Stomach smooth muscle (tissue), 2 donors: ENCODE data around the gene SLC9A9.

Experiments used
- H3K27ac ChIP-seq: one replicate; pipeline ENCODE4 v1.7.0; 2013; ENCODE audit warnings: mild to moderate bottlenecking, low read length, inconsistent platforms
- H3K27me3 ChIP-seq, 2 donors: one replicate each; pipeline ENCODE4 v1.7.0; 2013; ENCODE audit warnings: low read length in 2 of 2; ENCODE audit not compliant: insufficient read depth in 2 of 2, control insufficient read depth in 1 of 2
- H3K36me3 ChIP-seq, 2 donors: one replicate each; pipeline ENCODE4 v1.7.0; 2013; ENCODE audit warnings: low read length in 2 of 2; ENCODE audit not compliant: control insufficient read depth in 2 of 2, insufficient read depth in 2 of 2
- H3K4me1 ChIP-seq: one replicate; pipeline ENCODE4 v1.7.0; 2013; ENCODE audit warnings: low read length; ENCODE audit not compliant: control insufficient read depth, insufficient read depth
- H3K4me3 ChIP-seq, 2 donors: one replicate each; pipeline ENCODE4 v1.7.0; 2013; ENCODE audit warnings: low read length in 2 of 2
- H3K9ac ChIP-seq, 2 donors: one replicate each; pipeline ENCODE4 v1.7.0; 2013; ENCODE audit warnings: low read length in 2 of 2, mild to moderate bottlenecking in 1 of 2
- H3K9me3 ChIP-seq, 2 donors: one replicate each; pipeline ENCODE4 v1.7.0; 2013; ENCODE audit warnings: low read length in 2 of 2; ENCODE audit not compliant: control insufficient read depth in 2 of 2
- donor health status: healthy.
- donor health status: Pancreatic carcinoma.

The SLC9A9 gene

DNA sequence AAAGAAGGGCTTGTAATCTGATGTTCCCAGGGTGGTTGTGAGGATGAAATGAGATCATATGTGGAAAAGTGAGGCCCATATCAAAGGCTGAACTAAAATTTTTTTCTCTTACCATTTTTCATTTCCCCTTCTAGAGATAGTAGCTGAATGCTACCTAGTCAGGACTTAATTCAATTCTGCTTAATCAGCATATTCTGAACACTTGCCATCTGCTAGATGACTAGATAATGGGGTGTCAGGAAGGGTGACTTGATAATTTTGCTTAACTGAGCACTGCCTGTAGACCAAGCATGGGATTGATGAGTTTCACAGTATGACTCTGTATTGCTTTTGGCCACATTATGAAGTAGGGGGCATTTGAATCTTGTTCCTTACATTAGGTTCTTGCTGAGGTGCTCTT, 592.5 kb downstream of the SLC9A9 start:
- Histone ChIP-seq H3K9me3 (no peaks in the 10 kb centered on the region), H3K4me3 (no peak overlapping the region), H3K36me3 (no peaks in the 10 kb centered on the region), H3K9ac (no peak overlapping the region), H3K27ac (no peak overlapping the region), H3K4me1 (no peaks in the 10 kb centered on the region), H3K27me3 (no peaks in the 10 kb centered on the region)

DNA sequence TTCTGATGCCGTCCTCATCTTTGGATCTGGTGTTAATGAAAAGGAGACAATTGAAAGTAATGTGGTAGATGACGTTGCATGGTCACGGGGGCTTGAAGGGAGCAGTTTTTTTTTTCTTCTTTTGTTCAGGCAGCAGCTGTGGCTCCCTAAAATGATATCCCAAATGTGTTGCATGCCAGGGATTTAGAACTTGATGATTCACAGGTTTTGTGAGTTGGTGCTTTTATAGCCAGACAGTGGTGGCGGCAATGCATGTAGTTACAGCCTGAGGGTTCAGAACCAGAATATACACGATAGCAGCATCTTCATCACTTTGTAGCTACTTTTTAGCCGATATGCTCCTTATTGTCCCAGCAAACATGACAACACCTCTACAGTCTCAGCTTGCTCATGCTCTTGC, 595.3 kb downstream of the SLC9A9 start:
- H3K36me3 ChIP-seq: no peaks in the 10 kb centered on the region
- no peaks in the 10 kb centered on the region for H3K27me3 ChIP-seq
- no peak overlapping the region for H3K4me3 ChIP-seq
- no peaks in the 10 kb centered on the region for H3K4me1 ChIP-seq
- no peak overlapping the region for H3K9ac ChIP-seq
- H3K9me3 ChIP-seq: no peaks in the 10 kb centered on the region
- no peak overlapping the region for H3K27ac ChIP-seq

DNA sequence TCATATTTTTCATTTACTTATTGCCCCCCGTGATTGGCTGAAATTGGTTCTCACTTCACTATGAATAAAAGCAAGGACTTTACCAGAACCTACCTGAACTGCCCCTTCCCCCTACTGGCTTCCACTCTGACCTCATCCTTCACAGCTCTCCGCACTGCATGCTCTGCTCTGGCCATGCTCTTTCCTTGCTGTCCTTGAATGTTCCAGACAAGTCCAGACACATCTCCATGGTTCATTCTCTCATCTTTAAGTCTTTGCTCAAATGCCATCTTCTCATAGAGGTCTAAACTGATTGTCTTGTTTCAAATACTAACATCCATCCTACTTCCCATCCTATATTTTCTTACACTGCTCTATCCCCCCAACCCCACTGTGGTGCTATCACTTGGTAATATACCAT, 599.3 kb downstream of the SLC9A9 start:
- H3K4me1 ChIP-seq: no peaks in the 10 kb centered on the region
- no peak overlapping the region for H3K4me3 ChIP-seq
- no peaks in the 10 kb centered on the region for H3K27me3 ChIP-seq
- no peaks in the 10 kb centered on the region for H3K9me3 ChIP-seq
- H3K9ac ChIP-seq: no peak overlapping the region
- no peaks in the 10 kb centered on the region for H3K36me3 ChIP-seq
- no peak overlapping the region for H3K27ac ChIP-seq

DNA sequence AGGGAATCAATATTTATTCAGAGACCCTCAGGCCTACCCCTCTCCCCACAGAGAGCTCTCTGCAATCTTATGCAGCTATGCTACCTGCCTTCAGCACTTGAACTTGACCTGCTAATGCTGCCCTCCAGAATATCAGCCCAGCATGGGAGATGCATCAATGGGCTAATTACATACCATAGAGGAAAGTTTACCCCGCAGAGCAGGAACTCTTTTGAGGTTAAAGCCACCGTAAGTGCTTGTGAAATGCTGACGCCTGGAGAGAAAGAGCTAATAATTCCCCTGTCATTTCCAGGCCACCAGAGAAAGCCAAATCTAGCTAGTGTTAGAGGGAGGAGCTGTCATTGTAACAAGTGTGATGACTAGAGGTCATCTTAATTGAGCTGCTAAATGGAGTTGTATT, 601.2 kb downstream of the SLC9A9 start:
- H3K9ac ChIP-seq: no peak overlapping the region
- no peaks in the 10 kb centered on the region for H3K4me1 ChIP-seq
- no peaks in the 10 kb centered on the region for H3K36me3 ChIP-seq
- no peaks in the 10 kb centered on the region for H3K9me3 ChIP-seq
- H3K4me3 ChIP-seq: no peak overlapping the region
- H3K27ac ChIP-seq: no peak overlapping the region
- H3K27me3 ChIP-seq: no peaks in the 10 kb centered on the region

DNA sequence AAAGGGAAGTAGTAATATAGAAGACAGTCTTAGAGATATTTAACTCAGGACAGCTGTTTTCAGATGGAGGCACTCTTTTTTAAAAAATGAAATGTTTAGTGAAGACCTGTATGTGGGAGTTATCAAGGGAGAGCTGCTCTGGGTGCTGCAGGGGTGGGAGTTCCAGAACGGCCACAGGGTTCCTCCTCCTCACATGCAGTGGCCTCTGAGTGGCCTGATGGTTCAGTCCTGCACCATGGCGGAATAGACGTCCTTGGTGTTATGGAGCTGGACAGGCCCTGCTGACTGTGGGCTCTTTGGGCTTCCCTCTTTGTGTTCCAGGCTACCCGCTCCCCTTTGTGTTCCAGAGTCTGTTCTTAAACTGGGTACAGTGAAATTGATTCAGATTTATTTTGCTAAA, 602.6 kb downstream of the SLC9A9 start:
- no peak overlapping the region for H3K4me3 ChIP-seq
- H3K9me3 ChIP-seq: no peaks in the 10 kb centered on the region
- no peak overlapping the region for H3K9ac ChIP-seq
- H3K4me1 ChIP-seq: no peaks in the 10 kb centered on the region
- no peak overlapping the region for H3K27ac ChIP-seq
- no peaks in the 10 kb centered on the region for H3K27me3 ChIP-seq
- no peaks in the 10 kb centered on the region for H3K36me3 ChIP-seq

DNA sequence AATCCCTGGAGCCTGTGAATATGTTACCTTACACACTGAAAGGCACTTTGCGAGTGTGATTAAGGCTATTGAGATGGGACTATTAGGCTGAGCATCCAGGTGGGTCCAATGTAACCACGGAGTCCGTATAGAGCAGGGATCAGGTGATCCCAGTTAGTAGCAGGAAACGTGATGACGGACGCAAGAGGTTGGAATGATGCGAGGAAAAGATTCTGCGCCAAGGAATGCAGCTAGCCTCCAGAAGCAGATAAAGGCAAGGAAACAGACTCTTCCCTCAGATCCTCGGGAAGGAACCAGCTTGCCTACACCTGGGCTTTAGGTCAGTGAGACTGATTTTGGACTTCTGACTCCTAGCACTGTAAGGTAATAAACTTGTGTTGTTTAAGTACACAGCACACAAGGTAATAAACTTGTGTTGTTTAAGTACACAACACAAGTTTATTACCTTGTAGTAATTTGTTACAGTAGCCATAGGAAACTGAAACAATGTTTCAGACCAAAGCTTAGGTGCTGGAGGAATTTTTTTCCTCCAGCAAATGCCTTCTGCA, 603.7 kb downstream of the SLC9A9 start:
- no peaks in the 10 kb centered on the region for H3K9me3 ChIP-seq
- no peaks in the 10 kb centered on the region for H3K4me1 ChIP-seq
- H3K27ac ChIP-seq: no peak overlapping the region
- no peak overlapping the region for H3K9ac ChIP-seq
- H3K36me3 ChIP-seq: no peaks in the 10 kb centered on the region
- H3K27me3 ChIP-seq: no peaks in the 10 kb centered on the region
- no peak overlapping the region for H3K4me3 ChIP-seq

DNA sequence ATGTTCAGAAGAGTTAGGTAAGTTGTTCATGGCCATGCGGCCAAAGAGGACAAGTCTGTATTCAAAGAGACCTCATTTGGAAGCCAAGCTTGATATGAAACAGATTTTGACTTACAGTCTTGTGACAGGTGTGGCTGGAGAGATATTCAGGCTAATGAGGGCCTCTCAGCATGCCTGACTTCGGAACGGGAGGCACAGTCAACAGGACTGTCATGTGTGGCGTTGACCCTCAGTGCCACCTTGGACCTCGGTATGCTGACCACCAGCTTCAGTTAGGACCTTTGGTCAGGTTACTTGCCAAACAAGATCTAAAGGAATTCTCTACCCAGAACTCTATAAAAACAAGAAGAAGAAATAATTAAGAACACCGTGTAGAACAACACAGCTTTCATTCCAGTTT, 604.6 kb downstream of the SLC9A9 start:
- H3K9ac ChIP-seq: no peak overlapping the region
- no peaks in the 10 kb centered on the region for H3K27me3 ChIP-seq
- H3K36me3 ChIP-seq: no peaks in the 10 kb centered on the region
- H3K9me3 ChIP-seq: no peaks in the 10 kb centered on the region
- no peak overlapping the region for H3K27ac ChIP-seq
- no peaks in the 10 kb centered on the region for H3K4me1 ChIP-seq
- no peak overlapping the region for H3K4me3 ChIP-seq

DNA sequence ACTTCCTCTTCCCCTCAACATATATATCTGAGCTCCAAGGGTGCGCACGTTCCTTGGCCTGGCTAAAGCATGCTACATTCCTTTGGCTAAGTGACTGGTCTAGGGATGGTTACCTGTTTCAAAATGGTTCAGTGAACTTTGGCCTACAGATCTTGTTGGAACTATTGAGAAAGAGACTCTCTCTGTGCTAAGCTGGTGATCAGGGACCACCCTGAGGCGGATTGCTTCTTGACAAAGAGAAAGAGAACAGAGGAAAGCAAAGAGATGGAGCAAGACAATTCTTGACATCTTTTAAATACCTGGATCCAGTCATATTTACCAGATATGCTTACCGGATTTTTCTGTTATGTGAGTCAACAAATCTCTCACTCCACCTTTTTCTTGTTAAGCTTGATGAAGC, 605.6 kb downstream of the SLC9A9 start:
- Histone ChIP-seq H3K36me3 (no peaks in the 10 kb centered on the region), H3K27ac (no peak overlapping the region), H3K9me3 (no peaks in the 10 kb centered on the region), H3K27me3 (no peaks in the 10 kb centered on the region), H3K4me1 (no peaks in the 10 kb centered on the region), H3K4me3 (no peak overlapping the region), H3K9ac (no peak overlapping the region)

DNA sequence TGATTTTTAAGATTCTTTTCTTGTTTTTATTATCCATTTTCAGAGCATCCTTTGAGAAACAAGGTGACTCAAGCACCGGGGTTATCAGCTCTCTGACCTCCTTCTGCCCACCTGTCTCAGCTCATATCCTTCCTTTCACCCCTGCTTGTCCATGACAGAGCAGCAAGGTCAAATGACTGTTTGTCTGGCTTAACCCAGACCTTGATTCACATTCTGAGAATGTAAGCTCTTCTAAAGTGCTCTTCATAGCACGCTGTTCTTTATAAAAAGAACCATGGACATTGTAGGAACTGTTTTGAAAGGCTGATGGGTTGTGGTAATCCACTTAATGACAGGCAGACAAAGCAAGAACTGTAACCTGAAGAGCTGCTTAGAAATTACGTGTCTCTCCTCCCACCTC, 606.2 kb downstream of the SLC9A9 start:
- Histone ChIP-seq H3K9me3 (no peaks in the 10 kb centered on the region), H3K27ac (no peak overlapping the region), H3K27me3 (no peaks in the 10 kb centered on the region), H3K4me1 (no peaks in the 10 kb centered on the region), H3K36me3 (no peaks in the 10 kb centered on the region), H3K4me3 (no peak overlapping the region), H3K9ac (no peak overlapping the region)

DNA sequence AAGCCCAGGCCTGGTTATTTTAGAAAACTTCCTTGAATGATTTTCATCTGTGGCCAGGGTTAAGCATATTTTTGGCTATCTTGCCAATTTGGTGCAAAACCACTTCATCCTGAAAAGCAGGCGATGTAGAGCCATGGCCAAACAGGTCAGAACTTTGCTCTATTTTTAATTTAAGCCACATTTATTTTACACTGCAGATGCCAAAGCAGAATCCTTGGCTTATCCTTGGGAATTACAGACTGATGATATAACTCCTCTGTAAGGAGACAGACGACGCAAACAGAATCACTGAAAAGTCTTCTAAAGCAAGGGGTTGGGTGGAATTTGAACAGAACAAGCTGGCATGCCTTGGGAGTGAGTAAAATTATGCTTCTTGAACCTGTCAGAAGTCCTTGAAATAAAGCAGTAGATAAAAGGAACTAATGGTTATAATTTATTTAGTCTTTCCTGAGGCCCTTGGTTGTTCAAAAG, 606.8 kb downstream of the SLC9A9 start:
- Histone ChIP-seq H3K27ac (no peak overlapping the region), H3K4me3 (no peak overlapping the region), H3K4me1 (no peaks in the 10 kb centered on the region), H3K27me3 (no peaks in the 10 kb centered on the region), H3K9ac (no peak overlapping the region), H3K9me3 (no peaks in the 10 kb centered on the region), H3K36me3 (no peaks in the 10 kb centered on the region)

DNA sequence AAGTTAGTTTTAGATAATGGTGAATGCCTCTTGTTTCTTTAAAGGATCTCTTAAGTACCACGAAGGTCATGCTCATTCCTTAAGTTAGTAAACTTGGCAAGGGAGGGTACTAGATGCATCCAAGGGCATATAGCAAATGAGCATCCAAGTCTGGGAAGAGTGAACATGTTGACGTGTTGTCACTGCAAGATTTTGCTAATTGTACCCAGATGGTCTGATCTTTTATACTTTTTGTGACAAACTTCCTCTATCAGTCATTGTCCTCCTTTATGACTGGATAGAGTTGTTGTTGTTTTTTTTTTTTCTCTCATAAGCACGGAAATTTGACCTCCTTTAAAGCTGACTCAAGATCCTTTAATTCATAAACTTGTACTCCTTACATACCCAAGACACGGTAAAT, 607.4 kb downstream of the SLC9A9 start:
- no peaks in the 10 kb centered on the region for H3K27me3 ChIP-seq
- no peak overlapping the region for H3K27ac ChIP-seq

More for the DNA sequence above, 607.4 kb downstream of the SLC9A9 start:
- Histone ChIP-seq H3K4me1 (no peaks in the 10 kb centered on the region), H3K9me3 (no peaks in the 10 kb centered on the region), H3K36me3 (no peaks in the 10 kb centered on the region), H3K4me3 (no peak overlapping the region), H3K9ac (no peak overlapping the region)
